T-helper 1 cell treated with Interleukin-12 subunit alpha and Interleukin-12 subunit beta and Interleukin-4 antibody, amounts not matched to agents 30 ng/mL and 1 ng/mL, for 36 hours (primary cell): ENCODE results near the gene IFT81. TPM values are rescaled to one million over a fixed set of nuclear protein-coding genes. Genes with fewer than 3 reads are reported as not detected.

Experiments
- intact Hi-C: fragments of 100-400 bp; cut with micrococcal nuclease; formaldehyde crosslinking; loops from one replicate; pipeline ENCODE4 v1.15.1; 2024
- total RNA-seq: library from RNA; stranded (reverse); gene quantifications from 2 replicates; pipeline ENCODE4 v1.2.3, GENCODE V29; 2022

The IFT81 gene
- total RNA-seq, 1 donor from 2014 or later = 1.2 TPM

- intact Hi-C loops = no loop called here
Observed at GRCh38 chr12:110149086-110149660, 25.0 kb downstream of the IFT81 start.

GRCh38 chr12:110156766-110157165 lies 32.6 kb downstream of the IFT81 start:
- intact Hi-C loops = no loop called here

GRCh38 chr12:110157539-110157938 lies 33.4 kb downstream of the IFT81 start:
- intact Hi-C loops = no loop called here

GRCh38 chr12:110159671-110160245 lies 35.6 kb downstream of the IFT81 start:
- intact Hi-C loops = no loop called here

- intact Hi-C loops = no loop called here
Observed at GRCh38 chr12:110165540-110166159, 41.5 kb downstream of the IFT81 start.

GRCh38 chr12:110168732-110169455 lies 44.7 kb downstream of the IFT81 start:
- intact Hi-C loops = no loop called here

GRCh38 chr12:110170535-110171185 lies 46.5 kb downstream of the IFT81 start:
- intact Hi-C loops = no loop called here

GRCh38 chr12:110171186-110171538 lies 47.0 kb downstream of the IFT81 start:
- intact Hi-C loops = no loop called here

GRCh38 chr12:110171636-110172035 lies 47.5 kb downstream of the IFT81 start:
- intact Hi-C loops = no loop called here

GRCh38 chr12:110174373-110174996 lies 50.3 kb downstream of the IFT81 start:
- intact Hi-C loops = no loop called here

- intact Hi-C loops = no loop called here
Observed at GRCh38 chr12:110175201-110175600, 51.0 kb downstream of the IFT81 start.

GRCh38 chr12:110176745-110177144 lies 52.6 kb downstream of the IFT81 start:
- intact Hi-C loops = no loop called here

- intact Hi-C loops = no loop called here
Observed at GRCh38 chr12:110179291-110179690, 55.1 kb downstream of the IFT81 start.

- intact Hi-C loops = no loop called here
Observed at GRCh38 chr12:110180591-110181005, 56.4 kb downstream of the IFT81 start.

- intact Hi-C loops = no loop called here
Observed at GRCh38 chr12:110182281-110182680, 58.1 kb downstream of the IFT81 start.

GRCh38 chr12:110183386-110183785 lies 59.2 kb downstream of the IFT81 start:
- intact Hi-C loops = no loop called here

GRCh38 chr12:110185626-110186025 lies 61.5 kb downstream of the IFT81 start:
- intact Hi-C loops = no loop called here

GRCh38 chr12:110186059-110186458 lies 61.9 kb downstream of the IFT81 start:
- intact Hi-C loops = no loop called here

GRCh38 chr12:110193196-110193595 lies 69.0 kb downstream of the IFT81 start:
- intact Hi-C loops = no loop called here

GRCh38 chr12:110197003-110197402 lies 72.8 kb downstream of the IFT81 start:
- intact Hi-C loops = no loop called here

GRCh38 chr12:110198386-110198785 lies 74.2 kb downstream of the IFT81 start:
- intact Hi-C loops = no loop called here
